Measurements from ENCODE around the gene NTHL1. TPM values are rescaled to one million over a fixed set of nuclear protein-coding genes. Genes with fewer than 3 reads are reported as not detected.
A peak's percentile ranks its signal among the peaks of the same experiment; 100 is the strongest.

NTHL1 gene
- 12.6 to 15.4 TPM (median 14.2 TPM) in 3 replicates for total RNA-seq
- long read RNA-seq, transcript NTHL1-201 (6 exons, 1,067 nt): major isoform, 15 of 20 reads
- long read RNA-seq, partial matches to known transcripts: 2 of 20 reads
- long read RNA-seq, other reads (novel, unspliced or antisense): 2 of 20 reads

DNA sequence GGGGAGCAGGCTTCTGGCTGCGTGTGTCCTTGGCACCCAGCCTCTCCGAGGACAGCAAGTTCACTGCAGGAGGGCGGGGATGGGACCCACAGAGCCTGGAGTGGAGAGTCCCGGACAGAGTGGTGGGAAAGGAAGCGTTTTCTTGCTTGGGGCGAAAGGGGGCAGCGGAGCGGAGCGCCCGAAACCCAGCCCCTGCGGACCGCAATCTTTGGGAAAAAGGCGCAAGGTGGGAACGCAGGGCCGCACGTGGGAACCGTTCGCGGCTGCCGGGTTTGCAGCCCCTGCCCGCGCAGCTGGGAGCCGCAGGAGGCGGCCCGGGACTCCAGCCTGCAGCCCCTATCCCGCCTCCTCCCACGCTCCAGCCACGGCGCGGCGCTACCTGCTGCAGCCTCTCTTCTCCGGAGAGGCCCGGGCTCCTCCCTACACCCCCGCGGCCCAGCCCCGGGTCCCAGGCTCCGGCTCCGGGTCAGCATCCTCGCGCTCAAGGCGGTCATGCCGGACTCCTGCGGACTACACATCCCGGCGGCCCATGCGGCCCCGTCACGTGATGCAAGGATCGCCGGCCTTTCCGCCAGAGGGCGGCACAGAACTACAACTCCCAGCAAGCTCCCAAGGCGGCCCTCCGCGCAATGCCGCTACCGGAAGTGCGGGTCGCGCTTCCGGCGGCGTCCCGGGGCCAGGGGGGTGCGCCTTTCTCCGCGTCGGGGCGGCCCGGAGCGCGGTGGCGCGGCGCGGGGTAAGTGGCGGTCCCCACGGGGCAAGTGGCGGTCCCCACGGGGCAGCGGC lies at the start of gene NTHL1, which contains the start of gene TSC2:
TSS of gene NTHL1 (minus strand) at position 505 of the 786 bp plus-strand sequence. CDS start at position 494, 11 bp downstream.
TSS of gene TSC2 (plus strand) at position 656 of the 786 bp plus-strand sequence. CDS start 631 bp downstream, outside the sequence.
- peak; percentile 72 for TF ChIP-seq CTCF (IDR thresholded peaks at IDR 0.05)
- H3K4me1 Mint-ChIP-seq (ENCODE audit: low read depth): peaks cover 29% of the 10 kb centered on the region
- peak within 1 kb of the TSS; percentile 87 for H3K4me3 Mint-ChIP-seq (ENCODE audit: unreplicated experiment)
- peak within 1 kb of the TSS; percentile 86 for H3K27ac Mint-ChIP-seq (ENCODE audit: unreplicated experiment)
- H3K9me3 Mint-ChIP-seq (ENCODE audit: low read depth): no peaks in the 10 kb centered on the region
- H3K36me3 Mint-ChIP-seq (ENCODE audit: low read depth): peaks cover 7% of the 10 kb centered on the region
- peak; percentile 99 for DNase-seq (ENCODE audit: low spot score)
- H3K27me3 Mint-ChIP-seq (ENCODE audit: low read depth): no peaks in the 10 kb centered on the region

- no peaks in the 10 kb centered on the region for H3K9me3 Mint-ChIP-seq (ENCODE audit: low read depth)
- H3K36me3 Mint-ChIP-seq (ENCODE audit: low read depth): peaks cover 16% of the 10 kb centered on the region
- no peak for DNase-seq (ENCODE audit: low spot score)
- H3K4me3 Mint-ChIP-seq (ENCODE audit: unreplicated experiment): no peak overlapping the region
- H3K4me1 Mint-ChIP-seq (ENCODE audit: low read depth): no peaks in the 10 kb centered on the region
- no peak for TF ChIP-seq CTCF (IDR thresholded peaks at IDR 0.05)
- H3K27ac Mint-ChIP-seq (ENCODE audit: unreplicated experiment): no peak overlapping the region
- no peaks in the 10 kb centered on the region for H3K27me3 Mint-ChIP-seq (ENCODE audit: low read depth)
These were observed 49.4 kb upstream of the NTHL1 start for GRCh38 chr16:2096853-2097595.

DNA sequence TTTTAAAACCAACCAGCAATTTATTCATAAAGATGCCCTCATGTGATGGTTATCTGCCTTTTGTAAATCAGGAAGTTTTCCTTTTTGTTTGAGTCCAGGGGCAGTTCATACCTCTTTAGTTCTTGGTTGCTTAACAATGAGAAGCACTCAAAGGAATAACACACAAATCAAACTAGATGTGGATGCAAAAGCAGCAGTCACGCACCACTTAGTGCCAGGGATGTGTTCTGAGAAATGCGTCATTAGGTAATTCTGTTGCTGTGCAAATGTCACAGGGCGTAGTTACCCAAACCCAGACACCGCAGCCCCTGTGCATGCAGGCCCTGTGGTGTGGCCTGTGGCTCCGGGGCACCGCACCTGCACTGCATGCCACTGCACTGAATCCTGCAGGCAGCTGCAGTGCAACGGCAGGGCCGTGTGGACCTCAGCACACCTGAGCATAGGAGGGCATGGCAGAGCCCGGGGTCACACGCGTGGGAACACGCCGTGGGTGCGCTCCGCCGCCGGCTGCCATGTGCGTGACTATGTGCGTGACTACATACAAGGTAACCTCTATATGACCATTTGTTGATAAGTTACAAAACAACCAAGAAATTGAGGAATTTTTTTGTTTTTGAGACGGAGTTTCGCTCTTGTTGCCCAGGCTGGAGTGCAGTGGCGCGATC lies 48.4 kb upstream of the NTHL1 start:
- no peaks in the 10 kb centered on the region for H3K9me3 Mint-ChIP-seq (ENCODE audit: low read depth)

DNA sequence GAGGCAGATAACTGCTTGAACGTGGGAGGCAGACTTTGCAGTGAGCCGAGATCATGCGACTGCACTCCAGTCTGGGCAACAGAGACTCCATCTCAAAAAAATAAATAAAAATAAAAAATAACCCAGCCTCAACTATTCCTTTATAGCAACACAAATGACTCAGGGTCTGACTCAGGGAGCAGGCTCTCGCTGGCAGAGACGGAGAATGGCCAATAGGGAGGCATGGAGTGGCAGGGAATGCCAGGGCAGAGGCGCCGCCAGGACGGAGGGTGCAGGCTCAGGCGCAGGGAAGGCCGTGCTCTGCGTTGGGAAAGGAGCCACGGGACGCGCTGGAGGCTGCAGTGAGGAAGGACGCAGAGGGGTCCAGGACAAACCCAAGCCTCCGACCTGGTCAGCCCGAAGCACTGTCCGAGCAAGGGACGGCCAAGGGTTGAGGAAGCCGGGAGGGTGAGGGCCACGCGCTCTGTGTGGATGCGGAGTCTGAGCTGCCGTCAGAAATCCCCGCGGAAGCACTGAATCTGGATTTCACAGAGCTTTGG lies 47.8 kb upstream of the NTHL1 start:
- Mint-ChIP-seq H3K27me3 (ENCODE audit: low read depth) (no peaks in the 10 kb centered on the region), H3K4me1 (ENCODE audit: low read depth) (no peaks in the 10 kb centered on the region), H3K27ac (ENCODE audit: unreplicated experiment) (no peak overlapping the region), H3K36me3 (ENCODE audit: low read depth) (peaks cover 13% of the 10 kb centered on the region), H3K9me3 (ENCODE audit: low read depth) (no peaks in the 10 kb centered on the region), H3K4me3 (ENCODE audit: unreplicated experiment) (no peak overlapping the region)
- no peak for DNase-seq (ENCODE audit: low spot score)
- TF ChIP-seq CTCF (IDR thresholded peaks at IDR 0.05): no peak

More for the DNA sequence above, 48.4 kb upstream of the NTHL1 start:
- Mint-ChIP-seq H3K36me3 (ENCODE audit: low read depth) (peaks cover 13% of the 10 kb centered on the region), H3K4me3 (ENCODE audit: unreplicated experiment) (no peak overlapping the region), H3K27ac (ENCODE audit: unreplicated experiment) (no peak overlapping the region), H3K4me1 (ENCODE audit: low read depth) (no peaks in the 10 kb centered on the region), H3K27me3 (ENCODE audit: low read depth) (no peaks in the 10 kb centered on the region)
- no peak for DNase-seq (ENCODE audit: low spot score)
- no peak for TF ChIP-seq CTCF (IDR thresholded peaks at IDR 0.05)

Measured in chondrocyte (in vitro differentiated cells).